ENCODE data around the gene NEDD9. TPM values are rescaled to one million over a fixed set of nuclear protein-coding genes. Genes with fewer than 3 reads are reported as not detected.
A peak's percentile ranks its signal among the peaks of the same experiment; 100 is the strongest.

NEDD9 gene
- polyA plus RNA-seq, 1 donor (not counting 4 experiments of a cell fraction or from before 2014, with no cell fraction given): 3.3 TPM

- dilution Hi-C loops (cut with MboI; ENCODE audit: extremely low pct_ligation_motif_present, low sequenced_read_pairs): no loop called here
- FAIRE-seq: peak; percentile 77
- Histone ChIP-seq H3K4me2 (ENCODE audit: control insufficient read depth, extremely low read depth, insufficient read depth, low read depth, low read length) (peak overlapping the region; percentile 49), H4K20me1 (ENCODE audit: control insufficient read depth, extremely low read depth, insufficient read depth, low read length) (no peaks in the 10 kb centered on the region), H3K36me3 (ENCODE audit: control insufficient read depth in 2 of 2, extremely low read depth in 1 of 2, insufficient read depth in 2 of 2, low read length in 2 of 2) (no peaks in the 10 kb centered on the region), H3K4me3 (ENCODE audit: control insufficient read depth in 2 of 3, extremely low read depth in 1 of 3, insufficient read depth in 2 of 3, low read depth in 1 of 3, low read length in 3 of 3) (no peak overlapping the region), H2AFZ (ENCODE audit: control insufficient read depth, low read length) (peak overlapping the region; percentile 60), H3K4me1 (ENCODE audit: control insufficient read depth, extremely low read depth, insufficient read depth, low read length) (peaks cover 35% of the 10 kb centered on the region), H3K27me3 (ENCODE audit: control insufficient read depth, extremely low read depth, insufficient read depth, low read length) (no peaks in the 10 kb centered on the region), H3K79me2 (ENCODE audit: control insufficient read depth, insufficient read depth, low read length) (no peaks in the 10 kb centered on the region), H3K9me3 (ENCODE audit: control insufficient read depth, low read depth, low read length) (no peaks in the 10 kb centered on the region), H3K9ac (ENCODE audit: control insufficient read depth, extremely low read depth, insufficient read depth, low read length) (no peak overlapping the region), H3K9me1 (ENCODE audit: control insufficient read depth, extremely low read depth, insufficient read depth, low read length) (no peaks in the 10 kb centered on the region), H3K27ac (ENCODE audit: control insufficient read depth, insufficient read depth, low read length) (peak overlapping the region; percentile 57)
- TF ChIP-seq EZH2 (IDR thresholded peaks at IDR 0.05; ENCODE audit: low read length): no peak
- TF ChIP-seq CTCF (optimal IDR thresholded peaks at IDR 0.05 in 1 of 3, IDR thresholded peaks at IDR 0.05 in 1 of 3, conservative IDR thresholded peaks at IDR 0.05 in 1 of 3; ENCODE audit: extremely low read depth in 1 of 3, insufficient read depth in 2 of 3, low read length in 3 of 3): no peak
- no peak for DNase-seq (ENCODE audit: low read depth, low spot score)
Measured at GRCh38 chr6:11236076-11236750, 3.7 kb upstream of the NEDD9 start.

GRCh38 chr6:11235062-11235461, 2.6 kb upstream of the NEDD9 start:
- Histone ChIP-seq H3K36me3 (ENCODE audit: control insufficient read depth in 2 of 2, extremely low read depth in 1 of 2, insufficient read depth in 2 of 2, low read length in 2 of 2) (no peaks in the 10 kb centered on the region), H3K27me3 (ENCODE audit: control insufficient read depth, extremely low read depth, insufficient read depth, low read length) (no peaks in the 10 kb centered on the region), H3K4me2 (ENCODE audit: control insufficient read depth, extremely low read depth, insufficient read depth, low read depth, low read length) (no peak overlapping the region), H3K79me2 (ENCODE audit: control insufficient read depth, insufficient read depth, low read length) (no peaks in the 10 kb centered on the region), H3K4me3 (ENCODE audit: control insufficient read depth in 2 of 3, extremely low read depth in 1 of 3, insufficient read depth in 2 of 3, low read depth in 1 of 3, low read length in 3 of 3) (no peak overlapping the region), H3K9ac (ENCODE audit: control insufficient read depth, extremely low read depth, insufficient read depth, low read length) (no peak overlapping the region), H3K9me3 (ENCODE audit: control insufficient read depth, low read depth, low read length) (no peaks in the 10 kb centered on the region), H4K20me1 (ENCODE audit: control insufficient read depth, extremely low read depth, insufficient read depth, low read length) (no peaks in the 10 kb centered on the region), H3K4me1 (ENCODE audit: control insufficient read depth, extremely low read depth, insufficient read depth, low read length) (peaks cover 47% of the 10 kb centered on the region), H3K9me1 (ENCODE audit: control insufficient read depth, extremely low read depth, insufficient read depth, low read length) (no peaks in the 10 kb centered on the region), H3K27ac (ENCODE audit: control insufficient read depth, insufficient read depth, low read length) (no peak overlapping the region), H2AFZ (ENCODE audit: control insufficient read depth, low read length) (no peak overlapping the region)
- DNase-seq (ENCODE audit: low read depth, low spot score) (no peak), FAIRE-seq (no peak)
- TF ChIP-seq CTCF (optimal IDR thresholded peaks at IDR 0.05 in 1 of 3, IDR thresholded peaks at IDR 0.05 in 1 of 3, conservative IDR thresholded peaks at IDR 0.05 in 1 of 3; ENCODE audit: extremely low read depth in 1 of 3, insufficient read depth in 2 of 3, low read length in 3 of 3): no peak
- TF ChIP-seq EZH2 (IDR thresholded peaks at IDR 0.05; ENCODE audit: low read length): no peak
- dilution Hi-C loops (cut with MboI; ENCODE audit: extremely low pct_ligation_motif_present, low sequenced_read_pairs): no loop called here
